Lower leg skin (tissue), 4 donors: ENCODE measurements around the gene BLTP3A. TPM values are rescaled to one million over a fixed set of nuclear protein-coding genes. Genes with fewer than 3 reads are reported as not detected.
"Not testable (repeated sequence)": the region's sequence is repeated elsewhere in the genome, so short reads cannot be mapped to it uniquely, and the experiment has no call there.

ENCODE experiments used
- DNase-seq, 2 donors: peaks; one replicate each; pipeline ENCODE4 v3.0.0-alpha.2; 2019; ENCODE audit warnings: low spot score in 2 of 2
- H3K4me3 ChIP-seq: fragments of 200-600 bp; sonication (generic); 2 replicates; pipeline ENCODE4 v1.5.1; 2017; ENCODE audit warnings: mild to moderate bottlenecking, low read depth; ENCODE audit not compliant: poor library complexity, severe bottlenecking
- POLR2A ChIP-seq, 2 donors: fragments of 450-650 bp; IDR thresholded peaks; one replicate each; pipeline ENCODE4 v1.6.1; 2016 to 2017; ENCODE audit warnings: antibody characterized with exemption in 2 of 2, mild to moderate bottlenecking in 1 of 2, moderate library complexity in 1 of 2
- WGBS, 2 donors: methylation state at CpG; one replicate each; pipeline ENCODE4 v1.1.5; 2018; 5-methylcytosine and 5-hydroxymethylcytosine counted together
- intact Hi-C: fragments of 100-400 bp; cut with DNase I; formaldehyde crosslinking; loops from one replicate; pipeline ENCODE4 v1.15.0; 2023; ENCODE audit warnings: low total_unique reads
- total RNA-seq, 4 donors: library from RNA; depleted of rRNA; stranded (reverse); fragments of >200 nt; gene quantifications; one replicate each; pipeline ENCODE4 v1.1.0, GENCODE V29; 2016
- TF ChIP-seq, protein P1 (sequence below), 3 donors: fragments of 450-650 bp; IDR thresholded peaks; one replicate each; pipeline ENCODE4 v1.5.1; 2016; ENCODE audit warnings: antibody characterized with exemption in 3 of 3, mild to moderate bottlenecking in 3 of 3, moderate library complexity in 2 of 3

Gene BLTP3A
- total RNA-seq, 4 donors from 2014 or later: 5.6 to 9.0 (median 7.4) TPM

DNA sequence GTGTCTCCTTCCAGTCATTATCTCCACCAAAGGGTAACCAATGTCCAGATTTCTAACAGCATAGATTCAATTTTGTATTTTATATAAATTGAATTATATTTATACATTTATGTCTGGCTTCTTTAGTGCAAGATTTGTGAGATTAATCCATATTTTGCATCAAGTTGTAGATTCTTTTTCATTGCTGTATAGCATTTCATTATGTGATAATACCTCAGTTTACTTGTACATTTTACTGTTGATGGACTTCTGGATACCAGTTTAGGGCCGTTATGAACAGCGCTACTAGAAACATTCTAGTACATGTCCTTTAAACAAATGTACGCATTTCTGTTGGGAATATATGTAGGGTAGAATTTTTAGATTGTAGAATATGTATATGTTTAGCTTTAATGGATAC lies 6.2 kb downstream of the BLTP3A start:
- intact Hi-C loops: no loop called here
- no peak for DNase-seq
- WGBS, 2 donors: 96 to 99% methylated on average over 3 of the region's 3 CpGs
- no peak for TF ChIP-seq POLR2A (IDR thresholded peaks at IDR 0.05)
- TF ChIP-seq, protein P1, sequence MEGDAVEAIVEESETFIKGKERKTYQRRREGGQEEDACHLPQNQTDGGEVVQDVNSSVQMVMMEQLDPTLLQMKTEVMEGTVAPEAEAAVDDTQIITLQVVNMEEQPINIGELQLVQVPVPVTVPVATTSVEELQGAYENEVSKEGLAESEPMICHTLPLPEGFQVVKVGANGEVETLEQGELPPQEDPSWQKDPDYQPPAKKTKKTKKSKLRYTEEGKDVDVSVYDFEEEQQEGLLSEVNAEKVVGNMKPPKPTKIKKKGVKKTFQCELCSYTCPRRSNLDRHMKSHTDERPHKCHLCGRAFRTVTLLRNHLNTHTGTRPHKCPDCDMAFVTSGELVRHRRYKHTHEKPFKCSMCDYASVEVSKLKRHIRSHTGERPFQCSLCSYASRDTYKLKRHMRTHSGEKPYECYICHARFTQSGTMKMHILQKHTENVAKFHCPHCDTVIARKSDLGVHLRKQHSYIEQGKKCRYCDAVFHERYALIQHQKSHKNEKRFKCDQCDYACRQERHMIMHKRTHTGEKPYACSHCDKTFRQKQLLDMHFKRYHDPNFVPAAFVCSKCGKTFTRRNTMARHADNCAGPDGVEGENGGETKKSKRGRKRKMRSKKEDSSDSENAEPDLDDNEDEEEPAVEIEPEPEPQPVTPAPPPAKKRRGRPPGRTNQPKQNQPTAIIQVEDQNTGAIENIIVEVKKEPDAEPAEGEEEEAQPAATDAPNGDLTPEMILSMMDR (IDR thresholded peaks at IDR 0.05): no peak
- no peak overlapping the region for H3K4me3 ChIP-seq

DNA sequence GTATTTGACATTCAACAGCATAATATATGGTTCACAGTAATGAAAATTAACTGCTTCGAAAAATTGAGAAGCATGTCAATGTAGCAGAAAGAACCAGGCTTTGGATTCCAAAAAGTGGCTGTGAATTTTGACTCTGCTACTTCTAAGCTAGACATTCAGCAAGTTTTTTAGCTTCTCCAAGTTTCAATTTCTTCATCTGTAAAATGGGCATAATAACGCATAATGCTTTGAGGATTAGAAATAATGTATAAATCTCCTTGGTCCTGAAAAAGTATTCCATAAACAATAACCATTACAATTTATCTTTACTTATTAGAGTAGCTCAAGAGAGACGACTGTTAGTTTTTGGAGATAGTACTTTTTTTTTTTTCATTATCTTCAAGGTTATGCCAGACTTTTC lies 7.7 kb downstream of the BLTP3A start:
- TF ChIP-seq, protein P1 (IDR thresholded peaks at IDR 0.05): no peak
- no peak for TF ChIP-seq POLR2A (IDR thresholded peaks at IDR 0.05)

DNA sequence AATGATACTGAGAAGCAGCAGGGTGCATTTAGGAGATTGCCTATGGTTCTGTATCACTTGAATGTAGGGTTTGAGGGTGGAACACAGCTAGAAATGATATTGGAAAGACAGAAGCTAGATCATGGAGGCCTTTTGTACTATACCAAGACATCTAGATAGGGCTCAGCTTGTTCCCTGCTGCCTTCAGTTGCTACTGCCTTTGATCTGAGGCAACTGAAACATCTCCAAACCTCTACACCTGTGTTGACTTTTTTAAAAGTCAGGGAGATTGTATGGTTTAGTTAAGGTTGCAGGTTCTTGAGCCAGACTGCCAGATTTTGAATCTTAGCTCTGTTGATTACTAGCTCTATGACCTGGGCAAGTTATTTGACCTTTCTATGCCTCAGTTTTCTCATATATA lies 12.7 kb downstream of the BLTP3A start:
- DNase-seq: no peak
- TF ChIP-seq POLR2A (IDR thresholded peaks at IDR 0.05): no peak
- TF ChIP-seq, protein P1 (IDR thresholded peaks at IDR 0.05): no peak
- H3K4me3 ChIP-seq: no peak overlapping the region
- intact Hi-C loops: loop anchor here (1.0 kb wide), 1 partner anchor 19 kb away; no protein-coding TSS in a partner anchor

More for the DNA sequence above, 7.7 kb downstream of the BLTP3A start:
- no peak for DNase-seq
- H3K4me3 ChIP-seq: no peak overlapping the region
- 84 to 93% methylated on average over 3 of the region's 3 CpGs for WGBS, 2 donors
- intact Hi-C loops: no loop called here

- 94 to 98% methylated on average over 6 of the region's 6 CpGs for WGBS, 2 donors
- intact Hi-C loops, H3K4me3 ChIP-seq, DNase-seq: not testable (repeated sequence)
Observed at GRCh38 chr6:34805074-34805473, 13.2 kb downstream of the BLTP3A start.

- 86 to 92% methylated on average over 9 of the region's 9 CpGs for WGBS, 2 donors
- intact Hi-C loops: no loop called here
- TF ChIP-seq, protein P1 (IDR thresholded peaks at IDR 0.05): no peak
- TF ChIP-seq POLR2A (IDR thresholded peaks at IDR 0.05): no peak
- H3K4me3 ChIP-seq: no peak overlapping the region
- no peak for DNase-seq
Observed at GRCh38 chr6:34806738-34807453, 15.0 kb downstream of the BLTP3A start.

GRCh38 chr6:34808473-34808872 lies 16.6 kb downstream of the BLTP3A start:
- DNase-seq, intact Hi-C loops, H3K4me3 ChIP-seq: not testable (repeated sequence)
- WGBS, 2 donors: 94 to 95% methylated on average over 3 of the region's 3 CpGs

- WGBS, 2 donors: 80 to 88% methylated on average over 9 of the region's 9 CpGs
- intact Hi-C loops, H3K4me3 ChIP-seq, DNase-seq: not testable (repeated sequence)
Observed at GRCh38 chr6:34809419-34809818, 17.5 kb downstream of the BLTP3A start.
